PC-9 (cell line): ENCODE data around the gene SCG5.

Source experiments
- CTCF ChIP-seq: fragments of 200-600 bp; sonication (generic); conservative IDR thresholded peaks from 2 replicates; pipeline ENCODE4 v1.6.1; 2017; ENCODE audit warnings: mixed run types, antibody characterized with exemption, mild to moderate bottlenecking, moderate library complexity
- EZH2 ChIP-seq: fragments of 200-600 bp; sonication (generic); IDR thresholded peaks from 2 replicates; pipeline ENCODE4 v1.8.0; 2017; ENCODE audit warnings: antibody characterized with exemption, low read depth

GRCh38 chr15:32637704-32638103, 3.8 kb upstream of the SCG5 start:
- TF ChIP-seq CTCF (no peak), EZH2 (no peak)
